HG03457 (cell line): ENCODE data around the gene LBHD1.
A peak's percentile ranks its signal among the peaks of the same experiment; 100 is the strongest.
"Not testable (repeated sequence)": the region's sequence is repeated elsewhere in the genome, so short reads cannot be mapped to it uniquely, and the experiment has no call there.

Source experiments
- ATAC-seq: cut with Tn5 transposase; IDR thresholded peaks from one replicate; pipeline ENCODE4 v1.9.1; 2021; ENCODE audit warnings: moderate number of reproducible peaks; ENCODE audit not compliant: unreplicated experiment

The LBHD1 gene

DNA sequence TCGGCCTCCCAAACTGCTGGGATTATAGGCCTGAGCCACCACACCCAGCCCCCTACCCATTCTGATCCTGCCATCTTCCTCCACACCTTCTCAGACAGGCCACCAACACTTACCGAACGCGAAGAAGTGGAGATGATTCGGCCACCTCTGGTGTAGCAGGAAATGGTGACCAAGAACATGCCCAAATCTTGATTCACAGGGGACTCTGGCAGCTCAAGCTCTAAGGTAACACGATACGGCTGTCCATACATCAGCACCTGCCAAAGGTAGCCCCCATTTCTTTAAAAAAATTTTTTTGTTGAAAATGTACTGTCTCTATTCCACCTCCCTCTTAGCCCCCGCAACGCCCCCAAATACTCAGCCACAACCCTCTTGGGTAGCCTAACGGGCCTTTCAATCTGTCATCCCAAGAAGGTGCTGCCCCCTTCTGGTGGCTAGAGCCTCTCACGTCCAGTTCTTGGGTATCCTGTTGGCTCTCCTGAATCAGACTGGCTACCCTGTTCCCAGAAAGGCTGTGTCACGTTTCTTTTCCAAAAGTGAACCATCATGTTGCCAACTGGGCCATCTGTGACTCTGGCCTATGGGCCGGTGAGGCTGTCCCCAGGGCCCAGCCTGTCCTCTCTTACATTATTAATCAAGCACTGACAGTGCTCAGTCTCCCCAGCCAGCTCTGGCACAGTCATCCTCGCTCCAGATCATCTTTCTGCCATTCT lies 22.5 kb upstream of the LBHD1 start:
- ATAC-seq, result no peak

DNA sequence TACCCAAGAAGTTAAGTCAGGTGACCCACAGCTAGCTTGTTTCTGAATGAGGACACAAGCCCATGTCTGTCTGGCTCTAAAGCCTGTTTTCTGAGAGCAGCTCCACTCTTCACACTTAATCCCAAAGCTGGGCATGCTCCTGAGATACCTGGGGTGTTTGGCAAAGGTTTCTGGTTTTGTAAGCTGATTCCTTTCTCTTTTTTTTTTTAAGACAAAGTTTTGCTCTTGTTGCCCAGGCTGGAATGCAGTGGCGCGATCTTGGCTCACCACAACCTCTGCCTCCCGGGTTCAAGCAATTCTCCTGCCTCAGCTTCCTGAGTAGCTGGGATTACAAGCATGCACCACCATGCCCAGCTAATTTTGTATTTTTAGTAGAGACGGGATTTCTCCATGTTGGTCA lies 21.6 kb upstream of the LBHD1 start:
- ATAC-seq, result not testable (repeated sequence)

DNA sequence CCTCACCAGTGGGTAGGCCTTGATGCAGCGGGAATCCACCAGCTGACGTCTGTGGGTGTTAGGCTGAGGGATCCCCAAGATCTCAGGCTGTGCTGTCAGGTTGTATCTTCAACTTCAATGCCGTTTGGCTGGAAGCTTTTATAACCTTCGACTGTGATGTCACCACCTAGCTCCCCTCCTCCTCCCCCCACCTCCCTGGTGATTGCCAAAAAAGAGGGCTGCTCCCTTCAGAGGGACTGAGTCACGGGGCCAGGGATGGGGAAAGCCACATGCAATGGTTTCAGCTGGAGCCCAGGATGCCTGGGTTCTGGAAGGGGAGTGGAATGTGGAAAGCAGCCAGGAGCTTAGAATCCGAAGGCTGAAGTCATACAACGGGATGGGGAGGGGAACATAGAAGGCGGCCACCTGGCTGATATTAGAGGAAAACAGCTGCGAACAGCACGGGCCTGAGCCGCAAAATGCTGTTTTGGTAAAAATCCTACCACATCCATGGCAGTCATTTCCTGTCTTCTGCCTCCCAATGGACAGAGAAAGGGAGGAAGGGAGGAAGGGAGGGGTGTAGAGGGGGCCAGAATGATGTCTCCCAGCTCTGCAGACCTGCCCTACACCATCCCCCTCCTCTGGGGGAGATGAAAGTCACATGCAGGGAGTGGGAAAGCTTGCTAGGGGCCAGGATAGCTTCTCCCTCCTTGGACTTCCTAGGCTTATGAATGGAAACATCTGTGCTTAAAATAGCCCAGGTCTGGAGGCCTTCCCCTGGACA lies 17.5 kb upstream of the LBHD1 start, which contains the start of gene LRRN4CL:
LRRN4CL (minus strand) TSS at position 110 of the 763 bp plus-strand sequence. CDS start 1,022 bp downstream, outside the sequence.
- no peak for ATAC-seq

DNA sequence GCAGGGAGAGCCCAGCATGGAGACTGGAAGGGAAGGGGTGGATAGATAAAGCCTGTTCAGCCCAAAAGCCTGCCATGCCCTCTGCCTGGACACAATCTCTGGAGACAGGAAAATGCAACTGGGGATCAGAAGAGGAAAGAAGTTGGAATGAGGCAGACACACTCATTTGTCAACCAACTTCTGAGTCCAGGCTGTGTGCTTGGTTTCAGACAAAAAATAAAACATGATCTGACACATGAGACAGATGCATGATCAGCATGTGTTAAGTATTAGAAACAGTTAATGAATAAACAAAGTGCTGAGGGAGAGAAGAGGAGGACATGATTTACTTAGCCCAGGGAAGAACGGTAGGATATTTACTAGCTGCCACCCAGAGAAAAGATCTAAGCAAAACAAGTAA lies 16.4 kb upstream of the LBHD1 start:
- no peak for ATAC-seq

DNA sequence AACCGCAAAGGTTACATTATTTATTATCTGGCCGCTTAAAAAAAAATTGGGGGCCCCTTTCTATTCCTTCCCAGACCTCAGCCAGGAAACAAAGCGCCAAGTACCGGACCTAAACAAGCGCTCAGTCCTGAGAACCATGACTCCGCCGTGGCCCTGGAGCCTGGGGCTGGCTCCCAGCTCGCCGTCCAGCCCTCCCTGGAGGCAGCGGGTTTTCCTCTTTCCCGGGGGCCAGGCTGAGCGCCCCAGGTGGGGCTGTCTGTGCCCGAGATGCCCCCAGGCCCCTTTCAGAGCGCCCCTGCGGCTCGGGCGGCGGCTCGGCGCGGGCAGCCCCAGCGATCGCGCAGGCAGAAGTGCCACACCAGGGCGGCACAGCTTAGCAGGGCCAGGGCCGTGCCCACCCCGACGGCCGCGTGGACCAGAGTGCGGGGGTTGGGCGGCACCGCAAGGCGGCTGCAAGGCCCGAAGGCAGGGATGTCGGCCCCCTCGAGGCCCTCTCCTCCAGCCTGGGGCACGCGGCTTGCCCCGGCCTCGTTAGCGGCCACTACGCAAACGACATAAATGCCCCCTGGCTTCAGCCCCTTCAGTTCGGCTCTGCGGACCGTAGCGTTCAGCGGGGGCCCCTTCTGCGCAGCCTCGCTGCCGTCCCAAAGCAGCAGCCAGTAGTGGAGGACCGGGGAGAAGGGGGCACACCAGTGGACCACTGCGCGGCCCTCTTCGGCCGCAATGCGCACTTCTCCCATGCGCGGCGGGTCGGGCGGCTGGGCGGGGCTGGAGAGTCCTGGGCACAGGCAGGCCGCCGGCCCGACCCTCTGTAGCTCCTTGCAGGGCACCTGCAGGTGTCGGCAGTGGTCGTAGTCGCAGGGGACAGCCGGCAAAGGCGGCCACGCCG lies 15.7 kb upstream of the LBHD1 start:
- no peak for ATAC-seq

DNA sequence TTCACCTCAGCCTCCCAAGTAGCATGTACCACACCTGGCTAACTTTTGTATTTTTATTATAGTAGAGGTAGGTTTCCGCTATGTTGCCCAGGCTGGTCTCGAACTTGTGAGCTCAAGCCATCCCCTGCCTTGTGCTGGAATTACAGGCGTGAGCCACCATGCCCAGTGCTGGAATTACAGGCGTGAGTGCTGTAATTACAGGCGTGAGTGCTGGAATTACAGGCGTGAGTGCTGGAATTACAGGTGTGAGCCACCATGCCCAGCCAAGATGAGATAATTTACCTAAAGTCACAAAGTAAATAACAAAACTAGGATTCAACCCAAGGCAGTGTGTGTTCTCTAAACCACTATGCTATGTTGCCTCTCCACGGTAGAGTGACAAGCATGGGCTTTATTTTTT lies 10.5 kb upstream of the LBHD1 start:
- no peak for ATAC-seq

DNA sequence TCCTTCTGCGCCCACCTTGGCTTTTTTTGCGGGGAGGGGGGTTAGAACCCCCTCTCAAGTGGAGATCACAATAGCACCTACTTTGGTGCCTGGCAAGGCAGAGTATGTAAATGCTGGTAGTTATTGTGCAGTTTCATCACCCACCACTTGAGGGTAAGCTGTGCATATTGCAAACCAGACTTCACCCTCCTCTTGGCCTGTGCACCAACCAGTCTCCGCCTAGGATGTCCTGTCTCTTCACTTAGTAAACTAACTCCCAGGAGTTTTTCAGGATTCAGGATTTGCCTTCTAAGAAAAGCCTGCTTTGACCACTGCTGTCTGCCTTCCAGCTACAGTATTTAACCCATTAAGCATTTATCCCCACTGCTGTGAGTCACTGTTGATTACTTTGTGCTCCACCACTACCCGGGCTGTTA lies 8.8 kb upstream of the LBHD1 start:
- no peak for ATAC-seq

DNA sequence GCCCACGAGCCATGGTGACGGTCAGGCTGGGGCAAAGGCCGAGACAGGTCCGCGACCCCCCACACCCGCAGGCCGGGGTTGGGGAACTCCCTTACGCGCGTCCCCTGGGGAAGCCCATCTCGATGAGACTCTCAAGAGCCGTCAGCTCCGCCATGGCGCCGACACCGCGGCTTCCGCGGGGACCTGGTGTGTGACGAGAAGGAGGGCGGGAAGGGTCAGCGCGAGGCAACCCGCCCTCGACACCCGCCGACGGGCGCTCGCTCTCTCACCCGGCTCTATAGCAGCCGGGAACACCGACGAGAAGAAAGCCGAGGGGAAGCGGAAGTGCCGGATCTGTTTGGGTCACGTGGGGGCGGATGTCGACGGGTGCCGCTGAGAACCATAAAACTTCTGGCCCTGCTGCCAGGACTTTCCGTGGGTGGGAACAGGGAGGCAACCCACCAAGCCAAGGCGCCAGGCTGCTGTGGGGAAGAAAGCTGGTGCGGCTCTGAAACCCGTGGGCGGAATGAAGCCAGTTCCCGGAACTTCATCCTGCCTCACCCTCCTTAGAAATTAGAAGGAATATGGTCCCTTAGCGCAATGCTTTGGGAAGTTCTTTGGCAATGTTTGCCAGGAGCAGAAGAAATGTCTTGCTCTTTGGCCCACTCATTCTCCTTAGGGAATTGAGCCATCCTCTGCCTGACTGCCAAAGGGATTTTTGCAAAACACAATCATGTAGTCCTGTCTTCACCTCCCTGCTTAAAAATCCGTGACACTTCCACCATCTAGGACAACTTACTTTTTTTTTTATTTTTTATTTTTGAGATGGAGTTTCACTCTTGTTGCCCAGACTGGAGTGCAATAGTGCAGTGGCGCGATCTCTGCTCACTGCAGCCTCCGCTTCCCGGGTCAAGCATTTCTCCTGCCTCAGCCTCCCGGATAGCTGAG lies 7.0 kb upstream of the LBHD1 start, which contains the start of gene UBXN1:
UBXN1 (minus strand) TSS at position 304 of the 927 bp plus-strand sequence; CDS start at position 154, 150 bp downstream.
- ATAC-seq, result no peak

DNA sequence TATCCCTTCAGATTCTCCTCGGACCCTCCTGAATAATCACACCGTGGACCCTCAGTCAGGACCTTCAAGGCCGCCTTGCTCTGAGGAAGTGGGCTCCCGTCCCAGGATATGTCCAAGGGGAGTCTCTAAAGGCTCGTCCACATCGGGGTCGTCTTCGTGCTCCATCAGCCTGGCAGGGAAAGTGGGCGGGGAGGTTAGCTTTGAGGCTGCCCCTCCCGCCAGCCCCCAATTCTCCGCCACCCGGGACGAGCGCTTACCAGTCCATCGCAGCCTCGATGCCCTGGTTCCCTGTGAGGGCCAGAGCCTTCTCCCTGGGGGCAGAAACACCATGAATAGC lies 6.3 kb upstream of the LBHD1 start:
- ATAC-seq, result no peak

DNA sequence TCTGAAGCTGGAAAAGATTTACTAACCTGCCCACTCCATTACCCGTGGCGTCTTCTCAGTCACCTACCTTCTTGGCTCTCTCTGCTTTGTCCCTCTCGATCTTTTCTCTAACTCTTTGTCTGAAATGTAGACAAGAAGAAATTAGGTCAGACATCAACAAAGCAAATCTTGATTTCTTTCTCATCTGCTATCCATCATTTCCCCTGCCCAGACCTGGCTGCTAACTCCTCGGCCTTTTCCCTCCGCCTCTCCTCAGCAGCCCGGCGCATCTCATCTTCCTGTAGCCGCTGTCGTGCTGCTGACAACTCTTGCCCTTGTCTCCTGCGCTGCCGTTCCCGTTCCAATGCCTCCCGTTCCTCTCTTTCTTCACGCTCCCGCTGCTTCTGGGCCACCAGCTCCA lies 5.6 kb upstream of the LBHD1 start:
- ATAC-seq, result no peak

DNA sequence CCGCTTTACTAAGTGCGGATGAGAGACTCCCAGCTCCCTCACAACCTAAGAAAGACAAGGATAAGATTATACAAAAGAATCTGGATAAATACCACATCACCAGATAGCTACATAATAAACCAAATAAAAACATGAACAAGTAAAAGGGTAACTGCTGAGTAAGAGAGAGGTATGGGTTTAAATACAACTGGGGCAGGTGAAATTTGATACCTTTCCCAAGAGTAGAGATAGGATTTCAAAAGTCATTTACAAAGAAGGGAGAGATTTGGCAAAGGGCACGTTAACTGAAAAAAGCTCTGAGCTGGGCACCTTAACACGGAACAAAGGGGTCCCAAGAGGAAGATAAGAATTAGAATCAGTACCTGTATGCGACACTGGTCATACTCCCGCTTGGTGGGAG lies 5.1 kb upstream of the LBHD1 start:
- no peak for ATAC-seq

DNA sequence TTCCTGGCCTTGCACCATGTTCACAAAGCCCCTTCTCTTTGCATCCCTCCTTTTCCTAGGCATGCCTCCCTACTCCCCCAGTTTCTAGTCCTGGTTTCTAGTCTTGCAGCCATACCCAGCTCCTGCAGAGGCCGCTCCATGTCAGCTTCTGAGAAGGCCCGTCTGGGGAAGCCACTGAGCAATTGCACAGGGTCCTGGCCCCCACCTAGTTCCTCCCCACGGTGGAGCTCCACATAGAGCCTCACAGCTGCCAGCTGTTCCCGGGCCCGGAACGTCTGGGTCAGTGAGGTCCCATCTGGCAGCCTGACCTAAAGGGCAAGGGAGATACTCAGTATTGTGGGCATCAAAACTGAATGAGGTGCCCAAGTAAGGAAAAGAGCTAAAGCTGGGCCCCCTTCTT lies 4.6 kb upstream of the LBHD1 start:
- no peak for ATAC-seq

DNA sequence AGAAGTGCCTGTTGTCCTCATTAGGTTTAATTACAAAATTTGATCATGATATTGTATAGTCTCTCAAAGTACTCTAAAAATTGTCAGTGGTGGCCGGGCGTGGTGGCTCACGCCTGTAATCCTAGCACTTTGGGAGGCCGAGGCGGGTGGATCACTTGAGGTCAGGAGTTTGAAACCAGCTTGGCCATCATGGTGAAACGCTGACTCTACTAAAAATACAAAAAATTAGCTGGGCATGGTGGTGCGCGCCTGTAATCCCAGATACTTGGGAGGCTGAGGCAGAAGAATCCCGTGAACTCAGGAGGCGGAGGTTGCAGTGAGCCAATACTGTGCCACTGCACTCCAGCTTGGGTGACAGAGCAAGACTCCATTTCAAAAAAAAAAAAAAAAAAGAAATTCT lies 3.3 kb upstream of the LBHD1 start:
- not testable (repeated sequence) for ATAC-seq

DNA sequence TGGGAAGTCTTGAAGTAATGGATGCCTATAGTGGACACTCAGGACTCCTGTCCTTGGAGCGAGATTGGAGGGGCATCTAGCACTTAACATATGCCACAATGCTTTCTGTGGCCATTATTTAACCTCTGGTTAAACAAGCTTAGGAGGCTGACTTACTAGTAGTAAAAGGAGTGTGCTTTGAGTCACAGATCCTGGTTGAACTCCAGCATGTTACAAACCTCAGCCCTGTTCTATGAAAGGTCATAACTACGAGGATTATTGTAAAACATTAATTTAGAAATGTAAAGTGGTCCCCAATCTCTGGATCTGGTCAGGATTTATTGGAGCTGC lies 1.1 kb upstream of the LBHD1 start:
- no peak for ATAC-seq

DNA sequence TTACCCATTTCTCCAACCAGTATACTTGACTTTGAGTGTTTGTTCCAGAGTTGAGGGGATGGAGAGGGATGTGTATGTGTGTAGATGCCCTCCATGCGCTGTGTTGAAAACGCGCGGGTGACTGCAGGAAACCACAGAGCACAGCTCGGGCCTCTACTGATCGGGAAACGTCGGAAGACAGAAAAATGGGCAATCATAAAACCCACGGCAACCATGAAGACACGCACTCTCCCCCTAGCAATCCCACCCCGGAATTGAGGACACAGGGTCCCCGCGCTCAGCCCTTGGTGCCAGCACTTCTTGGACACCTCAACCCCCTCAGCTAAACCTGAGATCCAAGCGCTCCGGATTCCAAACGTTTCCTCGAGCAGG lies 845 bp downstream of the LBHD1 start:
- no peak for ATAC-seq

DNA sequence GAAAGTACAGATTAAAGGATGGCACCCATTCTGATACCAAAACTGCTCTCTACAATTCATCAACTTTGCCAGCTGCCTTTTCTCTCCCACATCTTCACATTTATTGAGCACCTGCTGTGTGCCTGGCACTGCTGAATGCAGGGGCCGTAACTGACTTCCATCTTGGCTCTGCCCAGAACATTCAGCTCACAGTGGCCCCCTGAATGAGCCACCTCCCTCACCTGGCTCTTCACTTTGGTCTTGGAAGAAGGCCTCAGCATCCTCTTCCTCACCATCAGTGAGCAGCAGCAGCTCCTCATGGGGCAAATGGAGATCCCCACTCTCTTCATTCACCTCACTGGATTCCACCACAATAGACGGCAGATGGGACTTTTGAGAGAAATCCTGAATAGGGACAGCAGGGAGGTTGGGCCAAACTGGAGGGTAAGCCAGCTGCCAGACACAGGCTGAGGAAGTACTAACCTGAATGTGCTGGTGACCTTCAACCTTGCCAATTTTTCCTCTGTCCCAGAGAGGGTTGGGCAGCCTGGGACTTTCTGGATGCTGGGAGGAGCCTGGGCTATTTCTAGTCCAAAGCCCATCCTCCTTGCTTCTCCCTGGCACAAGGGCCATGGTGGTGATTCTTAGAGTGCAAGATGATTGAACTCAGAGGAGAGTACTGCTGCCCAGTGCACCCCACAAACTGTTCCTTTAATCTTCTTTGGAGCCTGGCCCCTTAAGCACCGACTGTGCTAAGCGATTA lies 2.5 kb downstream of the LBHD1 start:
- no peak for ATAC-seq

DNA sequence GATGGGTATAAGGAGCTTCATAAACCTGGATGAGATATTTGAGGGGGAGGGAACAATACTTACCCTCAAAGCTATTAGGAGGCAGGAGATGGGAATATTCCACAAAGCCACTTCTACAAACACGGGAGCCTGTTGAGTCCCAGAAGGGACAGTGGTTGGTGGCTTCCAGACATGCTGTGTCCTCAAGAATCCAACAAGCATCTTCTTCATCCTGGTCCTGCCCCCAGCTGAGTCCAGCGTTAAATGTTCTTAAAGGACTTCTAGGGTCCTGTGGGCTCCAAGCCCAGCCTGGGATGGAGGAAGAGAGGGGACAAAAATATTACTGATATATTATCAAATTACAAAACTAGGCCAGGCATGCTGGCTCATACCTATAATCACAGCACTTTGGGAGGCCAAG lies 4.6 kb downstream of the LBHD1 start:
- no peak for ATAC-seq

DNA sequence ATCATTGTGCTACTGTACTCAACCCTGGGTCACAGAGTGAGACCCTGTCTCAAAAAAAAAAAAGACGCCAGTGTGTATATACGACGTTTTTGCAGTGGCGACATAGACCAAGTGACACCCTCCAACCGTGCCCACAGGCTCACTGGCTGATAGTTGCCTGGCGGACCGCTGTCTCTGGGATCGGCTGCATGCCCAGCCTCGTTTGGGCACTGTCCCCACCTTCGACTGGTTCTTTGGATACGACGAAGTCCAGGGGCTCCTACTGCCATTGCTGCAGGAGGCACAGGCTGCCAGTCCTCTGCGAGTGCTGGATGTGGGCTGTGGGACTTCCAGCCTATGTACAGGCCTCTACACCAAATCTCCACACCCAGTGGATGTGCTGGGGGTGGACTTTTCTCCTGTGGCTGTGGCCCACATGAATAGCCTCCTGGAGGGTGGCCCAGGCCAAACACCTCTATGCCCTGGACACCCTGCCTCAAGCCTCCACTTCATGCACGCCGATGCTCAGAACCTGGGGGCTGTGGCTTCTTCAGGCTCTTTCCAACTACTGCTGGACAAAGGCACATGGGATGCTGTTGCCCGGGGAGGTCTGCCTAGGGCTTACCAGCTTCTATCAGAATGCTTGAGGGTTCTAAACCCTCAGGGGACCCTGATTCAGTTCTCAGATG lies 5.7 kb downstream of the LBHD1 start:
- ATAC-seq, result no peak

DNA sequence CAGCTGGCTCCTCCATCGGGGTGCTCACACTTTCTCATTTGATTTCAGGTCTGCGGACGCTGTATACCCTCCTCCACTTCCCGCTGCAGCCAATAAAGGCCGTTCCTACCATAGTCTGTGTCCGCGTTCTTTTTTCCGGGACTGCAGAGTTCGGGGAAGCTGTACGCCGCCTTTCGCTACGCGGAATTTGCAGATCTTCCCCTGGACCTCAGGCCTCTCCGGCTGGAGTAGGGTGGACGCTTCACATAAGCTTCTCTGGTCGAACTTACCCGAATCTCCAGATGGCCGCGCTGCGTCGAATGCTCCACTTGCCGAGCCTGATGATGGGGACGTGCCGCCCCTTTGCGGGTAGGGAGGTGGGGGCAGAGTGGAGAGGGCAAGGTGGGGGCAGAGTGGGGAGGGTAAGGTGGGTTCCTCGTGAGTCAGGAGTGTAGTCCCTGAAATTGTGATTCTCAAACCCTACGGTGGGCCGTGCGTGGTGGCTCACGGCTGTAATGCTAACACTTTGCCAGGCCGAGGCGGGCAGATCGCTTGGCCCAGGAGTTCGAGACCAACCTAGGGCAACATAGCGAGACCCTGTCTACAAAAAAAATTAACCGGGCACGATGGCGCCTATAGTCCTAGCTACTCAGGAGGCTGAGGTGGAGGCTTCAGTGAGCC lies 6.3 kb downstream of the LBHD1 start:
- peak; percentile 7 for ATAC-seq
